Ovary (tissue), 3 donors: ENCODE data around the gene PMS1.

Source experiments
- POLR2A ChIP-seq: fragments of 450-650 bp; IDR thresholded peaks from one replicate; pipeline ENCODE4 v1.6.1; 2017; ENCODE audit warnings: antibody characterized with exemption, mild to moderate bottlenecking, moderate library complexity
- TF ChIP-seq, protein P1 (sequence below), 3 donors: fragments of 450-650 bp in 2 of 3; fragments of 200-600 bp in 1 of 3; IDR thresholded peaks; one replicate each; pipeline versions ENCODE4 v1.5.1 to v1.8.0; 2016 to 2022; ENCODE audit warnings: antibody characterized with exemption in 3 of 3, mild to moderate bottlenecking in 1 of 3
- donor health status: DM: no; HTN: no; CAD: no.

DNA sequence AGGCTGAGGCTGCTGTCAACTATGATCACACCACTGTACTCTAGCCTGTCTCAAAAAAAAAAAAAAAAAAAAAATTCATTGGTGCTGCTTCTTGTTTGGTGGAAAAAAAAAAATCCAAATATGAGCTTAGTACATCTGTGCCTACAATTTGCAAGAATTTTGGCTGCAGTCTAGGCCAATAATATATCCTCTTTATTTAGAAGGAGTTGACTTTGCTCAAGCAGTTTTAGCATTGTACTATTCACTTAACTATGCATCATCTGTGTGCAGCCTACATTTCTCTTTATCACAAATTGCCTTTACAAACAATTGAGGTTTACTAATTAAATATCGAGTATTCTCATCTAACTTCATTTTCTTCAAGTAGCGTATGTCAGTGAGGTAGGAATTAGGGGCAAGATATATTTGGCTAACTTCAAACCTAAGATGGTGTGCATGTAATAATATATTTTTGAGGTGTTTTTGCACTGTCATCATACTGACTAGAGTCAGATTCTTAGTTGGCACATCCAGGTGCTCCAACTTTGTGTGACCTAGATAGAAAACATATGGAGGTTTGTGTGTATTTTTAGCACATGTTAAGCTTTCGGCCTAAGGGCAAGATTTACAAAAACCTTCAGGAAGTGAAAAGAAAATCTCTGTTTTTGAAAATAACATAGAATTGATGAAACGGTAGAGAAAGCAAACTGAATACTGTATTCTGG is 51.8 kb downstream of the PMS1 start:
- TF ChIP-seq, protein P1, sequence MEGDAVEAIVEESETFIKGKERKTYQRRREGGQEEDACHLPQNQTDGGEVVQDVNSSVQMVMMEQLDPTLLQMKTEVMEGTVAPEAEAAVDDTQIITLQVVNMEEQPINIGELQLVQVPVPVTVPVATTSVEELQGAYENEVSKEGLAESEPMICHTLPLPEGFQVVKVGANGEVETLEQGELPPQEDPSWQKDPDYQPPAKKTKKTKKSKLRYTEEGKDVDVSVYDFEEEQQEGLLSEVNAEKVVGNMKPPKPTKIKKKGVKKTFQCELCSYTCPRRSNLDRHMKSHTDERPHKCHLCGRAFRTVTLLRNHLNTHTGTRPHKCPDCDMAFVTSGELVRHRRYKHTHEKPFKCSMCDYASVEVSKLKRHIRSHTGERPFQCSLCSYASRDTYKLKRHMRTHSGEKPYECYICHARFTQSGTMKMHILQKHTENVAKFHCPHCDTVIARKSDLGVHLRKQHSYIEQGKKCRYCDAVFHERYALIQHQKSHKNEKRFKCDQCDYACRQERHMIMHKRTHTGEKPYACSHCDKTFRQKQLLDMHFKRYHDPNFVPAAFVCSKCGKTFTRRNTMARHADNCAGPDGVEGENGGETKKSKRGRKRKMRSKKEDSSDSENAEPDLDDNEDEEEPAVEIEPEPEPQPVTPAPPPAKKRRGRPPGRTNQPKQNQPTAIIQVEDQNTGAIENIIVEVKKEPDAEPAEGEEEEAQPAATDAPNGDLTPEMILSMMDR (IDR thresholded peaks at IDR 0.05), result no peak
- TF ChIP-seq POLR2A, result no peak
